Adrenal gland (tissue), 12 donors: ENCODE data around the gene LRRC4C. TPM values are rescaled to one million over a fixed set of nuclear protein-coding genes. Genes with fewer than 3 reads are reported as not detected.

Source experiments
- DNase-seq, 7 donors: peaks; one replicate each; pipeline ENCODE4 v3.0.0-alpha.2; 2019 to 2020
- H3K27ac ChIP-seq, 5 donors: fragments of 200-600 bp; sonication (generic) in 4 of 5; 1 replicate in 3 of 5; 2 replicates in 2 of 5; pipeline versions ENCODE4 v1.5.1 to v1.8.0; 2016 to 2020; ENCODE audit warnings: mild to moderate bottlenecking in 1 of 5
- H3K27me3 ChIP-seq: fragments of 200-600 bp; 2 replicates; pipeline ENCODE4 v1.8.0; 2021
- H3K36me3 ChIP-seq, 2 donors: fragments of 200-600 bp; replicated peaks in 1 of 2; 1 replicate in 1 of 2; 2 replicates in 1 of 2; pipeline versions ENCODE4 v1.5.1 to v1.8.0; 2018 to 2022
- H3K4me1 ChIP-seq, 2 donors: fragments of 200-600 bp; replicated peaks in 1 of 2; 1 replicate in 1 of 2; 2 replicates in 1 of 2; pipeline versions ENCODE4 v1.5.1 to v1.8.0; 2018 to 2021
- H3K4me3 ChIP-seq, 4 donors: fragments of 200-600 bp; sonication (generic) in 3 of 4; one replicate each; pipeline ENCODE4 v1.5.1; 2016 to 2018
- H3K9me3 ChIP-seq, 3 donors: fragments of 200-600 bp; sonication (generic) in 1 of 3; replicated peaks in 1 of 3; 1 replicate in 2 of 3; 2 replicates in 1 of 3; pipeline versions ENCODE4 v1.5.1 to v1.8.0; 2016 to 2021
- POLR2A ChIP-seq, 2 donors: fragments of 450-650 bp; IDR thresholded peaks; one replicate each; pipeline ENCODE4 v1.6.1; 2017; ENCODE audit warnings: antibody characterized with exemption in 2 of 2, mild to moderate bottlenecking in 2 of 2, moderate library complexity in 1 of 2
- WGBS, 4 donors: extraction: QIAGEN DNeasy Blood & Tissue Kit in 2 of 4; methylation state at CpG; one replicate each; pipeline versions ENCODE4 v1.1.5 to v1.1.7; 2013 to 2017; 5-methylcytosine and 5-hydroxymethylcytosine counted together
- intact Hi-C, 2 donors: fragments of 100-400 bp; cut with DNase I; formaldehyde crosslinking; loops; one replicate each; pipeline versions ENCODE4 v1.14.1 to v1.15.0; 2022 to 2023
- polyA plus RNA-seq, 3 donors: library from polyadenylated mRNA; stranded (reverse); fragments of 200-250 nt in 2 of 3; fragments of 350-450 nt in 1 of 3; fragmentation: Illumina TruSeq in 1 of 3; extraction: RNeasy Lipid Tissue Mini Kit (QIAGEN cat#74804) in 1 of 3; gene quantifications; one replicate each; pipeline ENCODE4 v1.2.3, GENCODE V29; 2013 to 2014
- total RNA-seq, 9 donors: library from RNA; depleted of rRNA in 4 of 9; stranded (reverse); fragments of >200 nt in 4 of 9; fragments of 120-200 nt in 1 of 9; fragmentation: NEBNext Ultra II Directional in 1 of 9; extraction: Animal tissue kit (Norgen Biotek cat#: 25700) in 1 of 9; gene quantifications; one replicate each; pipeline versions ENCODE4 v1.1.0 to v1.2.4, GENCODE V29; 2013 to 2023
- TF ChIP-seq, protein P1 (sequence below), 6 experiments: fragments of 450-650 bp in 4 of 6; fragments of 200-600 bp in 2 of 6; sonication (generic) in 1 of 6; IDR thresholded peaks; 1 replicate in 5 of 6; 2 replicates in 1 of 6; pipeline versions ENCODE4 v1.5.1 to v1.8.0; 2016 to 2021; ENCODE audit warnings: antibody characterized with exemption in 6 of 6, mild to moderate bottlenecking in 2 of 6, moderate library complexity in 1 of 6
- donor health status: healthy with polysubstance abuse.
- donor health status: Bipolar disorder and iron deficiency.
- donor health status: DM: yes; HTN: yes; CAD: no.
- donor health status: DM: no; HTN: no; CAD: no.
- donor health status: DM: no; HTN: no; CAD: no.
- donor health status: DM: yes; HTN: yes; CAD: no.

LRRC4C gene
- total and polyA plus RNA-seq, 12 donors: 1.0 to 10.6 (median 5.5) TPM

DNA sequence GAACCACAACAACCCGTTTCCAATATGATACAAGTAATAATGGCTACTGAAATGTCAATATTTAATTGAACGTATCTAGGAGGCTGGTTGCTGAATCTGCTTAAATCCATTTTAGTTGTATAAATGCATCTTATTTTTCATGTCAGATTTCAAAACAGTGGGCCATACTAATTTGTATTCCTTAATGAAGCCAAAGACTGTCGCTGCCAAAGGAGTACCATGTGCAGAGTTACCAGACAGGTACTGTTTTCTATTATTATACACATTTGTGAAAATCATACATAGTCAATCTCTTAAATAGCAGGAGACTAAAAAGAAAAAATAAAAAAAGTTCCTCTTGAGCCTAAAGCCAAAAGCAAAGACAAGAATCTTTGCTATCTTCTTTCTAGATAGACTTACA is 632.3 kb downstream of the LRRC4C start:
- no peak overlapping the region for H3K4me3 ChIP-seq
- no peaks in the 10 kb centered on the region for H3K4me1 ChIP-seq

DNA sequence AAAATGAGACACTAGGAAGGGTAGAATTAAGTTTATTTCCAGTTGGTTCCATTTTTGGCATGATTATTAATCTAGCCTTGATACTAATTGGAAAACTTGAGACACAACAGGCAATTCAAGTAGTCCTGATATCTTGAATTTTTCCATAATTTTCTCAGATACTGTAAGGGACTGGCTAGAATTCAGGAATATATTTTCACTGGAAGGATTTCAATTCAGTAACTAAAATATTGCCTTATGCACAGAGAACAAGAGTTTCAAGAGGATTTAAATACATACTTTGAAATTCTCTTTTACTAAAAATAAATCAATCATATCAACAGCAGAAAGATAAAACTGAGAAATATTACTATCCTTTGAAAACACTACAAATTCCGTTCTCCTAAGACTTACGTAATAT is 632.9 kb downstream of the LRRC4C start:
- H3K27ac ChIP-seq: no peak overlapping the region
- TF ChIP-seq, protein P1, sequence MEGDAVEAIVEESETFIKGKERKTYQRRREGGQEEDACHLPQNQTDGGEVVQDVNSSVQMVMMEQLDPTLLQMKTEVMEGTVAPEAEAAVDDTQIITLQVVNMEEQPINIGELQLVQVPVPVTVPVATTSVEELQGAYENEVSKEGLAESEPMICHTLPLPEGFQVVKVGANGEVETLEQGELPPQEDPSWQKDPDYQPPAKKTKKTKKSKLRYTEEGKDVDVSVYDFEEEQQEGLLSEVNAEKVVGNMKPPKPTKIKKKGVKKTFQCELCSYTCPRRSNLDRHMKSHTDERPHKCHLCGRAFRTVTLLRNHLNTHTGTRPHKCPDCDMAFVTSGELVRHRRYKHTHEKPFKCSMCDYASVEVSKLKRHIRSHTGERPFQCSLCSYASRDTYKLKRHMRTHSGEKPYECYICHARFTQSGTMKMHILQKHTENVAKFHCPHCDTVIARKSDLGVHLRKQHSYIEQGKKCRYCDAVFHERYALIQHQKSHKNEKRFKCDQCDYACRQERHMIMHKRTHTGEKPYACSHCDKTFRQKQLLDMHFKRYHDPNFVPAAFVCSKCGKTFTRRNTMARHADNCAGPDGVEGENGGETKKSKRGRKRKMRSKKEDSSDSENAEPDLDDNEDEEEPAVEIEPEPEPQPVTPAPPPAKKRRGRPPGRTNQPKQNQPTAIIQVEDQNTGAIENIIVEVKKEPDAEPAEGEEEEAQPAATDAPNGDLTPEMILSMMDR (IDR thresholded peaks at IDR 0.05): no peak
- TF ChIP-seq POLR2A (IDR thresholded peaks at IDR 0.05): no peak
- 63 to 70% (median 68%) methylated on average over 2 of the region's 2 CpGs for WGBS, 4 donors

More for the DNA sequence above, 632.3 kb downstream of the LRRC4C start:
- no peaks in the 10 kb centered on the region for H3K9me3 ChIP-seq
- H3K27ac ChIP-seq: no peak overlapping the region
- no peak for DNase-seq
- intact Hi-C loops: no loop called here
- H3K27me3 ChIP-seq: no peaks in the 10 kb centered on the region
- no peaks in the 10 kb centered on the region for H3K36me3 ChIP-seq
- WGBS, 4 donors: 74 to 86% (median 82%) methylated on average over 3 of the region's 3 CpGs
- no peak for TF ChIP-seq POLR2A (IDR thresholded peaks at IDR 0.05)
- TF ChIP-seq, protein P1 (IDR thresholded peaks at IDR 0.05): no peak

GRCh38 chr11:40825201-40825834 is 634.1 kb downstream of the LRRC4C start:
- Histone ChIP-seq H3K9me3 (no peaks in the 10 kb centered on the region), H3K36me3 (no peaks in the 10 kb centered on the region), H3K4me1 (no peaks in the 10 kb centered on the region), H3K27ac (no peak overlapping the region), H3K27me3 (no peaks in the 10 kb centered on the region), H3K4me3 (no peak overlapping the region)
- TF ChIP-seq POLR2A (IDR thresholded peaks at IDR 0.05): no peak
- TF ChIP-seq, protein P1 (IDR thresholded peaks at IDR 0.05): no peak
- 70 to 85% (median 79%) methylated on average over 7 of the region's 7 CpGs for WGBS, 4 donors
- no peak for DNase-seq
- intact Hi-C loops: no loop called here

More for the DNA sequence above, 632.9 kb downstream of the LRRC4C start:
- Histone ChIP-seq H3K27me3 (no peaks in the 10 kb centered on the region), H3K36me3 (no peaks in the 10 kb centered on the region), H3K4me1 (no peaks in the 10 kb centered on the region), H3K9me3 (no peaks in the 10 kb centered on the region), H3K4me3 (no peak overlapping the region)
- DNase-seq: no peak
- intact Hi-C loops: no loop called here

- TF ChIP-seq POLR2A (IDR thresholded peaks at IDR 0.05): no peak
- TF ChIP-seq, protein P1 (IDR thresholded peaks at IDR 0.05): no peak
These were observed 640.2 kb downstream of the LRRC4C start for GRCh38 chr11:40819230-40819629.

More at GRCh38 chr11:40819230-40819629, 640.2 kb downstream of the LRRC4C start:
- H3K9me3 ChIP-seq: no peaks in the 10 kb centered on the region
- intact Hi-C loops: no loop called here
- no peak for DNase-seq
- no peaks in the 10 kb centered on the region for H3K4me1 ChIP-seq
- no peaks in the 10 kb centered on the region for H3K27me3 ChIP-seq
- H3K4me3 ChIP-seq: no peak overlapping the region
- no peaks in the 10 kb centered on the region for H3K36me3 ChIP-seq
- 61 to 83% (median 79%) methylated on average over 1 of the region's 1 CpG for WGBS, 4 donors
- H3K27ac ChIP-seq: no peak overlapping the region
